ENCODE results near the gene TFCP2L1. TPM values are rescaled to one million over a fixed set of nuclear protein-coding genes. Genes with fewer than 3 reads are reported as not detected.

The TFCP2L1 gene
- total RNA-seq, 1 experiment from 2014 or later: 29.8 TPM

DNA sequence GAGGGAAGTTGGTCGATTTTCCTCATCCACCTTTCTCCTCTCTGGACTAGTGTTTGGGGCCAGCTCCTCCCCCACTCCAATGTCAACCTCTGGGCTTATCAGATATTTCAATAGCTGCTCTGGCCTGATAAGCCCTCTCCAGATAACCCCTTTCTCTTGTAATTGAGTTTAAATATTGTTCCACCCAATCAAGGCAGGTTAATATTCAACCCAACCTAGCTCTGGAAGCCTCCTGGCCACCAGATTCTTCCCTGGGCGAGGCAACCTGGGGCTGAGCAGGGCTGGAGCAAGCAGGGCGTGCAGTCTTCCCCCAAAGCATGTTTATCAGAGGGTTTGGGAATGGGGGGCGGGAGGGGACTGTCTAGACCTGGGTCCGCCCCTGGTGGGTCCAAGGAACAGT lies 73.8 kb downstream of the TFCP2L1 start:
- H3K36me3 Mint-ChIP-seq (ENCODE audit: insufficient read depth, unreplicated experiment): peaks cover 5% of the 10 kb centered on the region
- peak overlapping the region; percentile 64 for H3K27ac Mint-ChIP-seq (ENCODE audit: unreplicated experiment)
- peak; percentile 45 for DNase-seq
- no TSS peak for BruUV-seq (replicated peaks)
- peak overlapping the region; percentile 2 for H3K4me3 Mint-ChIP-seq (ENCODE audit: low read depth, unreplicated experiment)
- CTCF ChIA-PET: interaction anchor here (0.8 to 3.3 kb wide), 10 partner anchors 10 to 119 kb away, joined by 3 to 32 read pairs (median 4); no protein-coding TSS in a partner anchor
- H3K9me3 Mint-ChIP-seq (ENCODE audit: low read depth, unreplicated experiment): no peaks in the 10 kb centered on the region
- intact Hi-C loops (cut with micrococcal nuclease; ENCODE audit: unreplicated experiment): loop anchor here (5.0 kb wide), 1 partner anchor 146 kb away; no protein-coding TSS in a partner anchor
- H3K27me3 Mint-ChIP-seq (ENCODE audit: unreplicated experiment): no peaks in the 10 kb centered on the region
- H3K4me1 Mint-ChIP-seq (ENCODE audit: low read depth, unreplicated experiment): peaks cover 42% of the 10 kb centered on the region
- TF ChIP-seq, protein P1, sequence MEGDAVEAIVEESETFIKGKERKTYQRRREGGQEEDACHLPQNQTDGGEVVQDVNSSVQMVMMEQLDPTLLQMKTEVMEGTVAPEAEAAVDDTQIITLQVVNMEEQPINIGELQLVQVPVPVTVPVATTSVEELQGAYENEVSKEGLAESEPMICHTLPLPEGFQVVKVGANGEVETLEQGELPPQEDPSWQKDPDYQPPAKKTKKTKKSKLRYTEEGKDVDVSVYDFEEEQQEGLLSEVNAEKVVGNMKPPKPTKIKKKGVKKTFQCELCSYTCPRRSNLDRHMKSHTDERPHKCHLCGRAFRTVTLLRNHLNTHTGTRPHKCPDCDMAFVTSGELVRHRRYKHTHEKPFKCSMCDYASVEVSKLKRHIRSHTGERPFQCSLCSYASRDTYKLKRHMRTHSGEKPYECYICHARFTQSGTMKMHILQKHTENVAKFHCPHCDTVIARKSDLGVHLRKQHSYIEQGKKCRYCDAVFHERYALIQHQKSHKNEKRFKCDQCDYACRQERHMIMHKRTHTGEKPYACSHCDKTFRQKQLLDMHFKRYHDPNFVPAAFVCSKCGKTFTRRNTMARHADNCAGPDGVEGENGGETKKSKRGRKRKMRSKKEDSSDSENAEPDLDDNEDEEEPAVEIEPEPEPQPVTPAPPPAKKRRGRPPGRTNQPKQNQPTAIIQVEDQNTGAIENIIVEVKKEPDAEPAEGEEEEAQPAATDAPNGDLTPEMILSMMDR (IDR thresholded peaks at IDR 0.05; ENCODE audit: unreplicated experiment): no peak

DNA sequence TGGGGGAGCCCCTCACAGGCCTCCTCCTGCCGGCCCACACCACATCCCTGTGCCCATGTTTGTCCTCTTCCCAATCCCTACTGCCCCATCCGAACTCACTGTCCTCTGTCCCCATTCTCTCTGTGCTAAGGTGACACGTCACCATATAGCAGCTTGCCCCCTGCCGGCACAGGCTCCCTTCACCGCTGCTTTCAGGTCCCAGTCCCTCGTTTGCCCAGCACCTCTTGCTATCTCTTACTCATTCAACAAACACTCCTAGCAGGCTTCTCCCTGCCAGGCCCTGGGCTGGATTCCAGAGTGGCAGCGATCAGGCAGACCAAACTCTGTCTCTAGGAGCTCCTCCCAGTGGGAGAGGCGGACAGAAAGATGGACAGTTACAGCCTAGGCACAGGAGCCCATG lies 74.3 kb downstream of the TFCP2L1 start:
- peaks cover 47% of the 10 kb centered on the region for H3K4me1 Mint-ChIP-seq (ENCODE audit: low read depth, unreplicated experiment)
- H3K36me3 Mint-ChIP-seq (ENCODE audit: insufficient read depth, unreplicated experiment): peaks cover 5% of the 10 kb centered on the region
- TF ChIP-seq, protein P1 (IDR thresholded peaks at IDR 0.05; ENCODE audit: unreplicated experiment): peak; percentile 35
- H3K9me3 Mint-ChIP-seq (ENCODE audit: low read depth, unreplicated experiment): no peaks in the 10 kb centered on the region
- peak; percentile 82 for DNase-seq
- no TSS peak for BruUV-seq (replicated peaks)
- peak overlapping the region; percentile 64 for H3K27ac Mint-ChIP-seq (ENCODE audit: unreplicated experiment)
- H3K4me3 Mint-ChIP-seq (ENCODE audit: low read depth, unreplicated experiment): peak overlapping the region; percentile 2
- no peaks in the 10 kb centered on the region for H3K27me3 Mint-ChIP-seq (ENCODE audit: unreplicated experiment)
- intact Hi-C loops (cut with micrococcal nuclease; ENCODE audit: unreplicated experiment): loop anchor here (5.0 kb wide), 1 partner anchor 147 kb away; no protein-coding TSS in a partner anchor
- CTCF ChIA-PET: interaction anchor here (0.8 to 3.3 kb wide), 10 partner anchors 10 to 119 kb away, joined by 3 to 32 read pairs (median 4); no protein-coding TSS in a partner anchor

DNA sequence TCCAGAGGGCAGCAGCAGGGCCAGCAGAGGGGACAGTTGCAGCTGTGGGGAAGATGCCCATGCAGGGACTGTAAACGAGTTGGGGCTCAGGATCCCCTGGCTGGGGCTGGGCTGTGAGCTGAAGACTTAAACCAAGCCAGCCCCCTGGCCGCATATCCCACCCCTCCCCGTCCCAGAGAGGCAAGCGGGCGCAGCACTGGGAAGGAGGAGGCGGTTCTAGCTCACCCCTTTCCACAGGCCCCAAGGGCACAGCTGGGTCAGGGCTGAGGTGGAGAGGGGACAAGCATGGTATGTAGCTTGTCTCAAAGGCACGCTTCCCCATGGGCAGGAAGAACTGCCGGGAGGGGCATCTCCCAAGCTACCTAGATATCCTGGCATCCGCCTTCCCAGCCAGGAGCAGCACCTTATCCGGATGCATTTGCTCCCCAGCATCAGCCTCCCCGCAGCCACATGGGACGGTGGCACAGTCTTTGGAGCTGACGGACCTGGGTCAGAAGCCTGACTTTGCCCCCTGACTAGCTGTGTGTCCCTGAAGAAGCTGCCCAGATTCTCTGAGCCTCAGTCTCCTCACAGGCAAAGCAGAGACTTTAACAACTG lies 75.9 kb downstream of the TFCP2L1 start:
- Mint-ChIP-seq H3K4me1 (ENCODE audit: low read depth, unreplicated experiment) (peaks cover 55% of the 10 kb centered on the region), H3K36me3 (ENCODE audit: insufficient read depth, unreplicated experiment) (peaks cover 5% of the 10 kb centered on the region), H3K4me3 (ENCODE audit: low read depth, unreplicated experiment) (no peak overlapping the region), H3K27ac (ENCODE audit: unreplicated experiment) (no peak overlapping the region), H3K9me3 (ENCODE audit: low read depth, unreplicated experiment) (no peaks in the 10 kb centered on the region), H3K27me3 (ENCODE audit: unreplicated experiment) (no peaks in the 10 kb centered on the region)
- intact Hi-C loops (cut with micrococcal nuclease; ENCODE audit: unreplicated experiment): loop anchor here (5.0 to 10.0 kb wide), 2 partner anchors 48 to 64 kb away; no protein-coding TSS in a partner anchor
- no peak for DNase-seq
- CTCF ChIA-PET: no interaction called here
- TF ChIP-seq, protein P1 (IDR thresholded peaks at IDR 0.05; ENCODE audit: unreplicated experiment): no peak
- BruUV-seq (replicated peaks): no TSS peak

DNA sequence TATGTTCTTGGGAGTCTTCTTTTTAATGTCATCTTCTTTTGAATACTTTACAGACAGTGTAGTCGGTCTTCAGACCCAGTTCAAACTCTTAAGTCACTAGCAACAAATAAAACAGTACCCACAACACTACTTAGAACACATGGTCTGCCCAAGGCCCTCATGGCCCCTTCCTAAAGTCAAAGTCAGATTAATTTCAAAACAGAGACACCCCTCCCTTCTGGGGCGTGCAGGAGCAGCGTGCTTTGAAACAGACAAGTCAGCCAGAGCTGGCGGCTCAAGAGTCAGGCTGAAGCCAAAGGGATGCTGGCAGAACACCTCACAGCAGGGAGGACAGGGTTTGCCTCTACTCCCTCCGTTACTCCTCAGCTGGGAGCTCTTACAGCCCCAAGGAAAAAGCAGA lies 77.5 kb downstream of the TFCP2L1 start:
- CTCF ChIA-PET: no interaction called here
- Mint-ChIP-seq H3K27ac (ENCODE audit: unreplicated experiment) (no peak overlapping the region), H3K4me1 (ENCODE audit: low read depth, unreplicated experiment) (peaks cover 67% of the 10 kb centered on the region), H3K9me3 (ENCODE audit: low read depth, unreplicated experiment) (no peaks in the 10 kb centered on the region), H3K27me3 (ENCODE audit: unreplicated experiment) (no peaks in the 10 kb centered on the region), H3K36me3 (ENCODE audit: insufficient read depth, unreplicated experiment) (peaks cover 5% of the 10 kb centered on the region), H3K4me3 (ENCODE audit: low read depth, unreplicated experiment) (no peak overlapping the region)
- DNase-seq: no peak
- intact Hi-C loops (cut with micrococcal nuclease; ENCODE audit: unreplicated experiment): loop anchor here (5.0 to 10.0 kb wide), 2 partner anchors 50 to 63 kb away; no protein-coding TSS in a partner anchor
- TF ChIP-seq, protein P1 (IDR thresholded peaks at IDR 0.05; ENCODE audit: unreplicated experiment): no peak
- BruUV-seq (replicated peaks): no TSS peak

Measured in Calu3 (cell line).